Skeletal muscle tissue (tissue), 4 donors: ENCODE results near the gene TBC1D10A. TPM values are rescaled to one million over a fixed set of nuclear protein-coding genes. Genes with fewer than 3 reads are reported as not detected.

ENCODE experiments used
- H3K27ac ChIP-seq: one replicate; pipeline ENCODE4 v1.7.0; 2013; ENCODE audit warnings: mild to moderate bottlenecking, low read depth, low read length, inconsistent platforms
- H3K27me3 ChIP-seq, 3 donors: one replicate each; pipeline ENCODE4 v1.7.0; 2013; ENCODE audit warnings: low read length in 3 of 3; ENCODE audit not compliant: control insufficient read depth in 3 of 3, insufficient read depth in 3 of 3
- H3K36me3 ChIP-seq, 3 donors: one replicate each; pipeline ENCODE4 v1.7.0; 2013; ENCODE audit warnings: low read length in 3 of 3; ENCODE audit not compliant: control insufficient read depth in 3 of 3, insufficient read depth in 3 of 3
- H3K4me1 ChIP-seq, 3 donors: one replicate each; pipeline ENCODE4 v1.7.0; 2013; ENCODE audit warnings: low read length in 3 of 3, mild to moderate bottlenecking in 3 of 3; ENCODE audit not compliant: control insufficient read depth in 3 of 3, insufficient read depth in 3 of 3
- H3K4me3 ChIP-seq, 3 donors: one replicate each; pipeline ENCODE4 v1.7.0; 2013; ENCODE audit warnings: low read length in 3 of 3
- H3K9ac ChIP-seq, 3 donors: one replicate each; pipeline ENCODE4 v1.7.0; 2013; ENCODE audit warnings: low read length in 3 of 3, mild to moderate bottlenecking in 3 of 3, moderate library complexity in 2 of 3, low read depth in 1 of 3
- H3K9me3 ChIP-seq, 3 donors: one replicate each; pipeline ENCODE4 v1.7.0; 2013; ENCODE audit warnings: low read length in 3 of 3; ENCODE audit not compliant: control insufficient read depth in 3 of 3
- total RNA-seq: library from RNA; depleted of rRNA; stranded (reverse); fragments of >200 nt; gene quantifications from one replicate; pipeline ENCODE4 v1.2.3, GENCODE V29; 2014
- donor health status: Osteomylitis.

The TBC1D10A gene
- total RNA-seq, 1 donor from 2014 or later = 7.3 TPM

- Histone ChIP-seq H3K36me3 (peaks cover 2 to 4% (median 4%) of the 10 kb centered on the region in 3 donors), H3K27ac (no peak overlapping the region), H3K9me3 (no peaks in the 10 kb centered on the region), H3K4me1 (no peaks in the 10 kb centered on the region), H3K9ac (no peak overlapping the region), H3K4me3 (no peak overlapping the region), H3K27me3 (peaks cover 0 to 4% (median 0%) of the 10 kb centered on the region in 3 donors)
Observed at GRCh38 chr22:30362651-30363281, 36.0 kb upstream of the TBC1D10A start.

GRCh38 chr22:30361916-30362650 lies 35.3 kb upstream of the TBC1D10A start:
- Histone ChIP-seq H3K9ac (no peak overlapping the region), H3K27ac (no peak overlapping the region), H3K36me3 (peaks cover 2 to 4% (median 4%) of the 10 kb centered on the region in 3 donors), H3K9me3 (no peaks in the 10 kb centered on the region), H3K4me1 (peaks cover 3 to 4% (median 3%) of the 10 kb centered on the region in 3 donors), H3K4me3 (no peak overlapping the region), H3K27me3 (peaks cover 0 to 4% (median 0%) of the 10 kb centered on the region in 3 donors)

DNA sequence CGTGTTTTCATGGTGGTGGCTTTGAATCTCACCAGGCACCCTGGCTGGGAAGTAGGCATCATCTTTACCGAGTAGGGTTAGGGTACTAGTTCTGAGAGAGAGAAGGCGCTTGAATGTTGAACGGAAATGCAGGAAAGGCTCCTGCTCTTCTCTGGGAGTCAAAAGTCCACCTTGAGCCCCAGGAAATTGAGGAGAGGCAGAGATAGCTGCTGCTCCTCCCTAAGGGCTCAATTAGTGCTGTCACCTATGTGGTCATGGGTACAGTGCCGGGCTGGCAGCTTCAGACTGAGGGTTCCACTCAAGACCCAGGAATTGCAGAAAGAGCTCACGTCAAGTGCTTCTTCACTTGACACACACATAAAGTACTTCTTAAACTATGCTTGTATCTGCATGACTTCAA lies 31.8 kb upstream of the TBC1D10A start:
- peaks cover 0 to 4% (median 0%) of the 10 kb centered on the region in 3 donors for H3K27me3 ChIP-seq
- H3K4me1 ChIP-seq = peaks cover 27 to 35% (median 28%) of the 10 kb centered on the region in 3 donors
- H3K27ac ChIP-seq = no peak overlapping the region
- no peaks in the 10 kb centered on the region for H3K9me3 ChIP-seq
- no peak overlapping the region for H3K4me3 ChIP-seq
- H3K9ac ChIP-seq = no peak overlapping the region
- no peaks in the 10 kb centered on the region for H3K36me3 ChIP-seq

- Histone ChIP-seq H3K27ac (no peak overlapping the region), H3K36me3 (peaks cover 2 to 4% (median 3%) of the 10 kb centered on the region in 3 donors), H3K4me1 (peaks cover 27 to 35% (median 28%) of the 10 kb centered on the region in 3 donors), H3K4me3 (no peak overlapping the region), H3K9ac (no peak overlapping the region), H3K9me3 (no peaks in the 10 kb centered on the region), H3K27me3 (peaks cover 0 to 4% (median 0%) of the 10 kb centered on the region in 3 donors)
Observed at GRCh38 chr22:30357650-30358215, 31.0 kb upstream of the TBC1D10A start.

GRCh38 chr22:30357236-30357570 lies 30.5 kb upstream of the TBC1D10A start:
- Histone ChIP-seq H3K9ac (peak overlapping the region; percentile 89 to 99 (median 95)), H3K27me3 (peaks cover 0 to 4% (median 0%) of the 10 kb centered on the region in 3 donors), H3K9me3 (no peaks in the 10 kb centered on the region), H3K36me3 (peaks cover 7 to 8% (median 8%) of the 10 kb centered on the region in 3 donors), H3K27ac (peak overlapping the region; percentile 96), H3K4me1 (peaks cover 27 to 35% (median 28%) of the 10 kb centered on the region in 3 donors), H3K4me3 (peak overlapping the region; percentile 85 to 95 (median 90))

- H3K9me3 ChIP-seq = no peaks in the 10 kb centered on the region
- H3K27ac ChIP-seq = peak within 1 kb of the TSS; percentile 96
- H3K4me1 ChIP-seq = peaks cover 27 to 35% (median 28%) of the 10 kb centered on the region in 3 donors
- H3K9ac ChIP-seq = peak within 1 kb of the TSS; percentile 89 to 99 (median 95)
- H3K4me3 ChIP-seq = peak within 1 kb of the TSS; percentile 85 to 95 (median 90)
- H3K36me3 ChIP-seq = peaks cover 13 to 14% (median 13%) of the 10 kb centered on the region in 3 donors
- peaks cover 0 to 4% (median 0%) of the 10 kb centered on the region in 3 donors for H3K27me3 ChIP-seq
Observed at GRCh38 chr22:30356449-30357235, 29.9 kb upstream of the TBC1D10A start, which contains the start of the genes CCDC157 and SF3A1. TSS of gene CCDC157 (plus strand) at chr22:30357007. CDS start at chr22:30366001, 8,994 bp downstream. TSS of gene SF3A1 (minus strand) at chr22:30356894. CDS start at chr22:30356792, 102 bp downstream.

GRCh38 chr22:30354644-30355043 lies 27.9 kb upstream of the TBC1D10A start:
- no peak overlapping the region for H3K27ac ChIP-seq
- H3K4me3 ChIP-seq = peak overlapping the region in 1 of 3 donors; percentile 3
- H3K36me3 ChIP-seq = peaks cover 15 to 27% (median 25%) of the 10 kb centered on the region in 3 donors
- H3K4me1 ChIP-seq = peaks cover 27 to 39% (median 28%) of the 10 kb centered on the region in 3 donors
- peaks cover 0 to 4% (median 0%) of the 10 kb centered on the region in 3 donors for H3K27me3 ChIP-seq
- H3K9ac ChIP-seq = peak overlapping the region in 2 of 3 donors; percentile 18 to 45
- no peaks in the 10 kb centered on the region for H3K9me3 ChIP-seq

DNA sequence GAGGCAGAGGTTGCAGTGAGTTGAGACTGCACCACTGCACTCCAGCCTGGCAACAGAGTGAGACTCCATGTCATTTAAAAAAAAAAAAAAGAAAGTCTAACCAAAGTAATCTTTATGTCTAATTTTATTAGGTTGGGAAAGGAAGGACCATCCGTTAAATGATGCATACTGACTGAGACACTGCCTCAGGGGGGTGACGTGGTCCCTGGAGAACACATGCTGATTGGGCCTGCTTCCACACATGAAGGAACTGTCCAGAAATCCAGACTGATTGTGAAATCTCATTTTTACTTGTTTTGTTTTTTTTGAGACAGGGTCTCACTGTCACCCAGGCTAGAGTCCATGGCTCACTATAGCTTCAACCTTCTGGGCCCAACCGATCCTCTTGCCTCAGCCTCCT lies 24.5 kb upstream of the TBC1D10A start:
- H3K9me3 ChIP-seq = no peaks in the 10 kb centered on the region
- no peak overlapping the region for H3K9ac ChIP-seq
- no peak overlapping the region for H3K4me3 ChIP-seq
- no peak overlapping the region for H3K27ac ChIP-seq
- H3K27me3 ChIP-seq = no peaks in the 10 kb centered on the region
- peaks cover 25 to 49% (median 43%) of the 10 kb centered on the region in 3 donors for H3K36me3 ChIP-seq
- peaks cover 23 to 33% (median 23%) of the 10 kb centered on the region in 3 donors for H3K4me1 ChIP-seq

DNA sequence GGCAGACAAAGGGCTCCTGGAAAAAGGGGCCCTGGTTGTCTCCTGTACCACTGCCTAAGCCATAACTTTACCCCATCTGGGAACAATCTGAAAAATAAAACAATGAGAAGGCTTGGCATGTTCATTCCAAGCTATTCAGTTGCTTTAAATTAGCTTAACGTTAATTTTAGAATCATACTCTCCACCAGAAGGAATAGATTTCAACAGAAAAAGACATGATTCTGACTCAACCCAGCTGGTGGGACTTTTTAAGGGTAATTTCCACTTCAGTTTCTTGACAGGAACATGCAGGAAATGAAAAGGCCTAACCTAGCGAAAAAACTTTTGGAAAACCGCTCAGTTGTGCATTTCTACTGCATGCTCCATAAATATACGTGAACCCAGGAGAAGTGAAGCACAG lies 22.1 kb upstream of the TBC1D10A start:
- Histone ChIP-seq H3K4me1 (peaks cover 0 to 11% (median 0%) of the 10 kb centered on the region in 3 donors), H3K9me3 (no peaks in the 10 kb centered on the region), H3K27ac (no peak overlapping the region)

More for the DNA sequence above, 22.1 kb upstream of the TBC1D10A start:
- Histone ChIP-seq H3K9ac (no peak overlapping the region), H3K27me3 (no peaks in the 10 kb centered on the region), H3K4me3 (no peak overlapping the region), H3K36me3 (peaks cover 50 to 74% (median 67%) of the 10 kb centered on the region in 3 donors)
